SK-N-SH treated with all-trans-retinoic acid at 6 μM for 48 hours (cell line): Measurements from ENCODE around the gene SPDYE1.

ENCODE experiments used
- ARNTL ChIP-seq: fragments of 450-650 bp; formaldehyde crosslinking; IDR thresholded peaks from 2 replicates; pipeline ENCODE4 v1.5.0; 2020; ENCODE audit warnings: low read depth, mild to moderate bottlenecking, moderate library complexity, borderline replicate concordance
- BACH2 ChIP-seq: fragments of 250-450 bp; sonication (Bioruptor Pico); IDR thresholded peaks from 2 replicates; pipeline ENCODE4 v1.9.0; 2021; ENCODE audit warnings: mild to moderate bottlenecking, borderline replicate concordance
- CREB5 ChIP-seq: fragments of 250-450 bp; sonication (Bioruptor Pico); IDR thresholded peaks from 2 replicates; pipeline ENCODE4 v1.5.1; 2020; ENCODE audit warnings: low read depth, mild to moderate bottlenecking, moderate library complexity
- CSRNP3 ChIP-seq: fragments of 250-450 bp; sonication (Bioruptor Pico); IDR thresholded peaks from 2 replicates; pipeline ENCODE4 v1.5.1; 2021; ENCODE audit warnings: mild to moderate bottlenecking, moderate library complexity
- ESRRG ChIP-seq: fragments of 250-450 bp; sonication (Bioruptor Pico); IDR thresholded peaks from 2 replicates; pipeline ENCODE4 v1.6.1; 2021; ENCODE audit warnings: mild to moderate bottlenecking
- OSR1 ChIP-seq: fragments of 250-450 bp; sonication (Bioruptor Pico); IDR thresholded peaks from 2 replicates; pipeline ENCODE4 v1.8.0; 2022; ENCODE audit warnings: moderate library complexity, mild to moderate bottlenecking, inconsistent platforms
- PATZ1 ChIP-seq: fragments of 250-450 bp; sonication (Bioruptor Pico); IDR thresholded peaks from 2 replicates; pipeline ENCODE4 v1.8.0; 2020; ENCODE audit warnings: mild to moderate bottlenecking, moderate library complexity, borderline replicate concordance
- RARB ChIP-seq: fragments of 250-450 bp; sonication (Bioruptor Pico); IDR thresholded peaks from 2 replicates; pipeline ENCODE4 v1.8.0; 2021; ENCODE audit warnings: mild to moderate bottlenecking, moderate library complexity
- TOX ChIP-seq: fragments of 250-450 bp; sonication (Bioruptor Pico); IDR thresholded peaks from 2 replicates; pipeline ENCODE4 v1.8.0; 2021; ENCODE audit warnings: mild to moderate bottlenecking, moderate library complexity, borderline replicate concordance
- ZFP30 ChIP-seq: fragments of 450-650 bp; formaldehyde crosslinking; IDR thresholded peaks from 2 replicates; pipeline ENCODE4 v1.5.0; 2022; ENCODE audit warnings: mild to moderate bottlenecking, moderate library complexity
- ZNF8 ChIP-seq: fragments of 450-650 bp; formaldehyde crosslinking; IDR thresholded peaks from 2 replicates; pipeline ENCODE4 v1.5.0; 2020; ENCODE audit warnings: mild to moderate bottlenecking, moderate library complexity

GRCh38 chr7:44052771-44053365 lies 55.2 kb downstream of the SPDYE1 start:
- TF ChIP-seq RARB (CRISPR knock-in tag) = no peak
- TF ChIP-seq ZFP30 (CRISPR knock-in tag) = no peak
- TF ChIP-seq PATZ1 (CRISPR knock-in tag) = no peak
- no peak for TF ChIP-seq CREB5
- no peak for TF ChIP-seq BACH2 (CRISPR knock-in tag)
- TF ChIP-seq ZNF8 (CRISPR knock-in tag) = no peak
- no peak for TF ChIP-seq OSR1 (CRISPR knock-in tag)
- TF ChIP-seq ARNTL (CRISPR knock-in tag) = no peak
- no peak for TF ChIP-seq CSRNP3
- no peak for TF ChIP-seq ESRRG (CRISPR knock-in tag)
- no peak for TF ChIP-seq TOX (CRISPR knock-in tag)
